Mucosa of gallbladder (tissue), 1 donor: Measurements from ENCODE around the gene KCNAB1. TPM values are rescaled to one million over a fixed set of nuclear protein-coding genes. Genes with fewer than 3 reads are reported as not detected.

Experiments
- DNase-seq: peaks from one replicate; pipeline ENCODE4 v3.0.0-alpha.2; 2020; ENCODE audit warnings: low spot score
- total RNA-seq: library from RNA; stranded (reverse); gene quantifications from one replicate; pipeline ENCODE4 v1.2.1, GENCODE V29; 2021
- donor health status: DM: no; HTN: no; CAD: no.

KCNAB1 gene
- total RNA-seq, 1 donor from 2014 or later, result 1.6 TPM

DNA sequence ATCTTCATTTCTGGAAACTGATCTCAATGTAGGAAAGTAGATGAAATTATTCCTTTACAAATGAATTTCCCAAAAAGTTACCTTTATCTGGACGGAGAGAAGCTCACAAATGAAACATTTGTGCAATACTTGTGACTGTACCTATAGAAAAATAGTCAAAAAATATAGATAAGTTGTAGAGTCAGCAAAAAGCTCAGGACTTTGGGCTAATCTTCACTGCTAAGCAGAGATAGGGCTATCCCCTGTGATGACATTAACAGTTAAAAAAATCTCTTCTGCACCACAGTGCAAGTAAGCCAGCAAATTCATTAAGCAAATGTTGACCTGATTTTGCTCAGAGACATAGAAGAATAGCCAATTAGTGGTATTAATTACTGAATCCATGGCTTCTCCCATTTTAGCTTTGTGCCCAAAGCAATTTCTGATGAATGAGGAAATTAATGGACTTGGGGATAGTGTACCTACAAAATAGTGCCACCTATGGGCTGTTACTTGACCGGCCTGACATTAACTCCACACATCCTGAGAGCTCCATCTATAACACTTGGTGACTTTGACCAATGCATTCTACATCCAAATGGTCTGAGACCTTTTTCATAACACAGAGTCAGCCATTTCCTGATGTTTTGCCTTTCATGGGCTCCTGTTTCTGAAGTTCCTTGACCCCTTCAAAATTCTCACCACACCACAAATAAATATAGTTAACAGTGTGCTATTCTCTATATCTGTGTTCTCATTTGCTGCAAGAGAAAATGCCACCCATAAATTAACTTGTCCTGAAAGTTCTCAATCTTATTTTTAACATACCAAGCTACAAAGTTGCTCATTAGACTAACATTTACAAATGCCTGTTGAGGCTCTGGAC lies 329.6 kb downstream of the KCNAB1 start:
- no peak for DNase-seq

DNA sequence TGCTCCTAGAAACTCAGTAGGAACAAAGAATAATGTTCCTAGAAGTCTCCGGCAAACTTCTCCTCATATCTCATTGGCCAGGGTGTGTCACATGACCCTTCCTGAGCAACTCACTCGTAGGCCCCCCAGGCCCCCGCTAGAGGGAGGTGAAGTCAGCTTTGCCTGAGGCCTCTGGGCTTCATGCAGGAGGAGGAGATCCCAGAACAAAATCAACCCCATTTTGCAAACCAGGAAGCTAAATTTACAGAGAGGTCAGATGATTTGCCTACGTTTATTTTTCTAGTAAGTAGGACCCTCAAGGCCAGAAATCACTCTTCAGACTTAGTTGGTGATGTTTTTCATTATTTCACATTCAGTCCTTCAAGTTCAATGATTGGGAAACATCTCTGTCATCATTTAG lies 335.5 kb downstream of the KCNAB1 start:
- DNase-seq, result no peak

DNA sequence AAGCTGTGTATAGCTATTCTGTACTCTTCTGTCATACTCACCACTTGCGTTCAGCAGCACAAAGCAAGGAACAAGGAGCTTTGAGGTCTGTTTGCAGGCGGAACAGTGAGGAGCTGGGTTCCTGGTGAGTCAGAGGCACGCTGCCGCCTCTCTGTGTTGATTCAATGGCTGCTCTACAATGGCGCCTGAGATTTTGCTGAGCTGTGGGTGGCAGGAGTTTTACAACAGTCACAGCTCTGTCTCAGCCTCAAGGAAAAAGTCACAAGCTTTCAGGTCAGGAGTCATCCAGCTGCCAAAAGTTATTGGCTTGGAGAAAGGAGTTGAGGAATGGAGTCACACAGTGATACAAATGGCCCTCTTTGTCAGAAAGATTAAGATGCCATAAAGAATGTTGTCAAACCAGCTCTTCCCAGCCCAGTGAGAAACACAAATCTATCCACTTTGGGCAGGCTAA lies 336.4 kb downstream of the KCNAB1 start:
- no peak for DNase-seq

DNA sequence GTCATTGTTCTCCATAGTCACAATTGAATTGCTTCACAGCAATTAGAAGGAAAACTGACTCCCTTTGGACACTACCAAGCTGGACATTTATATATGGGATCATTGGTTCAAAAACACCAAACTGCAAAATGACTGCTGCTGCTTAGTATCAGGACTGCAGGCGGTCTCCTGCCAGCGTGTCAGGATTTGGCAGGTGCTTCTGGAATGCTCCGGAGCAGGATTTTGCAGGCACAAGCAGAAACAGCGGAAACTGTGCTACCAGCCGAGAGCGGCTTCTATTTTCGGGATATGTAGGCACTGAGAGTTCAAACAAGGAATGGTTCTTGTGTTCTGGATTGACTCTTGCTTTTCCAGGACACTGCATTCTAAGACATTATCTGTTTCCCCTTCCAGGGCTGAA lies 339.1 kb downstream of the KCNAB1 start:
- DNase-seq, result peak; percentile 51

DNA sequence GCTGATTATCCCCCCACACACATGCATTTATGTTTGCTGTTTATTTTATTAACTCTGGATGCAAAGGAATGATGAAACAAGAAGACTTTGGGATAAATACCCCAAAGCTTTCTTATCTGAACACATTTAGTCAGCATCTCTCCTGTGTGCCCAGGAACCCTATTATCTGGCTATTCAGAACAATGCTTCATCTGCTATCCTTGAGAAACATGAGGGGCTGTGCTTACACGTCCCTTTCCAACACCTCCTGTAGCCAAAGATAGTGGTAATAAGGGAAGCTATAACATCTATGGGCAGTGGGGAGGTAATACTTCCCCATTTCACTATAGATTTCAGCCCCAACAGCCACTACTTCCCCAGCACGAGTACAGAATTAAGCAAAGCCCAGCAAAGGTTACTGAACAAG lies 339.8 kb downstream of the KCNAB1 start:
- no peak for DNase-seq

DNA sequence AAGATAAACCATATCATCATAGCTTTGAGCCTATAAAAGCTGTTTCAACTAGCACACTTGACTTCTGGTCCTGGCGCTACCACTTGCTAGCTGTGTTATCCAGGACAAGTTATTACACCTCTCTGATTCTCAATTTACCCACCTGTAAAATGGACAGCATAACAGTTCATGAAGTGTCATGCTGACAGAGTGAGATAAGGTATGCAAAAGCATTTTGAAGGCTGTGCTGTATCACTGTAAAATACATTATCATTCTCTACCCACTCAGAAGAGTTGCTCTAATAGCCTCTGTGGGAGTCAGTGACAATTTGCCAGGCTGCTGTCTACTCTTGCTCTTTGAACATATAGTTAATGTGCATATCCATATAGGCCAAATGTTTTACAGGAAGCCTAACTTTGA lies 341.5 kb downstream of the KCNAB1 start:
- no peak for DNase-seq

DNA sequence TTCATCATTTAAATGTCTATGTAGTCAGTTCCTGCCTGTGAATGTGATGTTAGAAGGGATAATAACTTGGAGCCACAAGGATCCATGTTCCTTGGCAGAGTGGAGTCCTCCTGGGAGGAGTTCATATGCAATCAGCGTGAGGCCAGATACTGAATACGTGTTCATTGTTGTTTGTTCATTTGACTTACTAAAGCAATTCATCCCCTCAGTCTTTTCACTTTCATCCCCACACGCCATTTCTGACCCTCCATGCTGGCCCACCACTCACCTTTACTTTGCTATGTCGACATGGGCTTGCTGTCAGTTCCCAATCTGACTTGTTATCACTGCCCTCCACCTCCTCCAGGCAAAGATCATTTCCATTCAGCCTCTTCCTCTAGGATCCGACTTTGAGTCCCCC lies 342.7 kb downstream of the KCNAB1 start:
- DNase-seq, result no peak

DNA sequence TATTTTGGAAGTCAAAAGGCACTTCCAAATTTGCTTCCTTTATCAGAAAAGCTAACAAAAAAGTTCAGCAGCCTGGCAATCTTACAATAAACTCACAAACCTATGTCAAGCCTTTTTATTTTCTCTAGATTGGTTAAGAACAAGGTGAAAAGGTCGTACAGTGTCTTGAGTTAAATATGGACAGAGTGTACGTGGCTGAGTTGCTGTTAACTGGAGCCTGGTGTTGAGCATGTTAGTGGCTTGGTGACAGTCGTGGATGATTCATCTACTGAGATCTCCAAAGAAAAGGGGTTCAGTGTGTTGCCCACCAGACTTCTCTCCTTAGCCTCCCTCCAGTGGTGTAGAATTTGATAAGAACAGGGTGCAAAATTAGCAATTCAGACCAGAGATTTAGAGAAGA lies 344.8 kb downstream of the KCNAB1 start:
- DNase-seq, result no peak

DNA sequence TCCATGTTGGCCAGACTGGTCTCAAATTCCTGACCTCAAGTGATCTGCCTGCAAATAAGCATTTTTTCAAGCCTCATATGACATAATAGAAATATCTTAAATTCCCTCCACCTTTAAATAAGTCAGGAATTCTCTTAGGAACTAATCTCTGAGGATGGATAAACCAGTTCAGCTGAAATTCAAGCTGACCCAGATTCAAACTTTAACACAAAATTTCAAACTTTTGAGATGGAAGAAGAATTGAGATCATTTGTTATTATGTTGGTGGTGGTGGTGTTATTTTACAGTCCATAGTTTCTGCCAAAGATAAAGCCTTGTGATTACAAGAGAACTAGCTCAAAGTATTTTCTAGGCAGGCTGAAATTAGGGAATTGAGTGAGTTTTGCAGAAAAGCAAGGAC lies 349.1 kb downstream of the KCNAB1 start:
- no peak for DNase-seq

DNA sequence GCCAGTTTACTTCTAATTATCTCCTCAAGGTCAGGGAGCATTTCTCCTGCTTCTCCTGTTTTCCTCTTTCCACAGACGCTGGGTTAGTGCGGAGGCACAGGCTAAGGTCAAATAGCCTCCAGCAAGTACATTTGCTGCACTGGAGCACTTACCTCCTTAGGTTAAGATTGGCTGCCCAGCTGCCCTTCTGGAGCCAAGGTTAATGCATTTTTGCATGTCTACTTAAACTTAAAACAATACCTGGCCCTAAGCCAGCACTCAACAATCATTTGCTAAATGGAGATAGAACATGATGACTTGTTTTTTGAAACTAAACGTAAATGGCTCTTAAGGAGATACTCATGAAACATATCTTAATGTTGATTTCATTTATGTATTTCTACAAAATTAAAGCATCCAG lies 351.1 kb downstream of the KCNAB1 start:
- no peak for DNase-seq

DNA sequence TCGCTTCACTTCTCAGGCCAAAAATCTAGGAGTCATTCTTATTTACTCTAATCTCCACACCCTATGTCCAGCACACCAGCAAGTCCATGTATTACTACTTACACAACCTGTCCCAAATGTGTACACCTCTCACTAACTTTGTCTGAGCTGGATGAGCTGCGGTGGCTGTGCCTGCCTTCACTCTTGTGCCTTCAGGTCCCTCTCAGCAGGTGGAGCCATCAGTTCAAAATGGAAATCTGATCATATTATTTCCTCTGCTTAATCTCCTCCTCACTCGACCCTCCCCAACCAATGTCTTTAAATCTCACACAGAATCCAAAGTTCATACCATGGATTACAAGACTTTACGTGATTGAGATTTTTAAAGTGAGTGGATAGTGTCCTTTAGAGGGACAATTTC lies 351.8 kb downstream of the KCNAB1 start:
- no peak for DNase-seq

DNA sequence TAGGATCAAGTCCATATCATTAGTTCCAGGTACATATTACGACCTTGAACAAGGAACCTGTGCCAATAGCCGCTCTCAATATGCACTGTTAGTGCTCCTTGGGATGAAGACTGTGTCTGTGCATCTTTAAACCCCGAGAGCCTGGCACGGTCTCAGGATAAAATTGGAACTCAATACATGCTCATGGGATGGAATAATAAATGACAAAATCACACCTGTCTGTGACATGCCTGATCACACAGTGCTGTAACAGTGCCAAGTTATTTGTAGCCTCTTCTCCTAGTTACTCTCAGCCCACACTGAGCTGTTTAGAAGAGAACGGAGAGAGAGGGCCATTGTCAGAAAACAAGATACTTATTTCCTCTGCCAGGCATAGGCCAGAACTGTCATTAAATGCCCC lies 352.3 kb downstream of the KCNAB1 start:
- no peak for DNase-seq

DNA sequence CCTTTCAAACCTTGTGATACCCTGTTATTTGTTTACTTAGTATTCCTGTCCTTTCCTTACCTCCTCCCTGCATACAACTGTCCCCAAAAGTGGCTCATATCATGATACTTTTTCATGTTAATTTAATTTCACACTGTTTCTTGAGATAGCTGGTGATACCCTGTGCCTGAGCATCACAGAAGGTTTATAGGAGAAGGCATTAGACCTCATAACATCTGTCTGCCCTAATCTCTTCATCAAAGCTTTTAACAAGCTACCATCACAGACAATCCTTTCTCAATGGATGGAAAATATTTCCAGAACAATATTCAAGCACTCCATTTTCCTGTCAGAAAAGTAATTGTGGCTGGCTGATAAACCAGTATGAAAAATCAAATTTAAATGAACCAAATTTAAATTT lies 353.0 kb downstream of the KCNAB1 start:
- DNase-seq, result no peak

DNA sequence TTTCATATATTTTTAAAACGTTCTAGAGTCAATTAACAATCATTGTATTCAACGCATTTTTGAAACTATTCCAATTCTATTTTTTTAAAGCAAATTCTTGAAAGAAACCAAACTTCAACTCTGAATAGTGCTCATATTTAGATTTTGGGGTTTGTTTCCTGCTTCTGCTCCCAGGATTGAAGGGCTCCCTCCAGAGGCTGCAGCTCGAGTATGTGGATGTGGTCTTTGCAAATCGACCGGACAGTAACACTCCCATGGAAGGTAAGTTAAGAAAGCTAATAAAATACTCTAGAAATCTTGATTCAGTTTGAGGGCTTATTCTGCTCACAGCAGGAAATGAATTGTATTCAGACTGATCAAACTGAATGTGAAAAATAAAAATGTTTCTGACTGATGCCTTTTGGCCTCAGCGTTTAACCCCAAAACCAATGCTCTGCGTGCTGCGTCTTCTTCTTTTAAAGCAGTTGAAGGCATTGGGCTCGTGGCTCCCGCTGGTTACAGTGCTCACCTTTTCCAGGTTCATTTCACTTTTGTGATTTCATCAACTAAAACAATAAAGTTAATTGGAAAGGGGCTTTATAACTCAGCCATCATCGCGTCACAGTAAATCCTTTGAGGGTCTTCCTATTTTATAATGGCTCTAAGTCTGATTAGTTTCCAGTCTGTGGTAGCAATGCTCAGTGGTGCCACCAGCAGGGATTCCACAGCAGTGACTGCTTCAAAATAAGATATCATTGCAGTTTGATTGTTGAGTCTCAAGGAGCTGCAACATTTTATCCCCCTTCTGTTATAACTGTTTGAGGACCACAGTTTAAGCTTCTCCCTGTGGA lies 354.4 kb downstream of the KCNAB1 start:
- no peak for DNase-seq

DNA sequence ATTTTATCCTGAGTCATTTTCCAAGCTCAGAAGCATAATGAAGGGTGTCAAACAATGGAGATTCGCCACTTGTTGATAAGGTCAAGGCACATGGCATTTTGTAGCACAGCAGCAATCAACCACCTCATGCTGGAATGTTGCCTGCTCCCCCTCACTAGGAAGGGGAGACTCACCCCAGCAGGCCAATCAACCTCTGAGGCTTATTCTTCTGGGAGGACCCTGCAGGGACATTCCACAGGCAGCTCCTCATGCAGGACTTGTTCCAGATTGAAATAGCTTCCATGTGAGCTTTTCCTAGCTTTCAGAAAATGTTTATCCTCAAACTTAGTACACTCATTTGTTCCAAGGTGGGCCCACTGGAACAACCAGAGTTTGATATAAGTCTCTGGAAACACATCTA lies 356.9 kb downstream of the KCNAB1 start:
- DNase-seq, result no peak

DNA sequence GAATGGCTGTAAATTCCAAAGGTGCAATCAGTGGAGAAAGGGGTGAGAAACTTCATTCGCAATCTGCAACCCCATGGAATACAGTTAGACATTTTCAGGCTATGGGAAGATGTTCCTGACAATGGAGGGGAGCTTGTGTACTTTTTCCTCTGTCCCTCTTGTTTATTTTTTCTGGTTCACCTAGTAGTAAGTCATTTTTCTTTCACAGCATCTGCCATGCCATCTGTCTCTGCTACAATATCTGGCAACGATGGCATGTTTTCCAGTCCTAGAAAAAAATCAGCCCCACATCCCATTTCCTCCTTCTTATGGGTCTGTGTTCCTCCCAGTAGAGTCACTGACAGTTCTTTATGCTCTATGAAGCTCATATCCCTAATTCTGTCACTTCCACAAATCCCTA lies 358.5 kb downstream of the KCNAB1 start:
- no peak for DNase-seq

DNA sequence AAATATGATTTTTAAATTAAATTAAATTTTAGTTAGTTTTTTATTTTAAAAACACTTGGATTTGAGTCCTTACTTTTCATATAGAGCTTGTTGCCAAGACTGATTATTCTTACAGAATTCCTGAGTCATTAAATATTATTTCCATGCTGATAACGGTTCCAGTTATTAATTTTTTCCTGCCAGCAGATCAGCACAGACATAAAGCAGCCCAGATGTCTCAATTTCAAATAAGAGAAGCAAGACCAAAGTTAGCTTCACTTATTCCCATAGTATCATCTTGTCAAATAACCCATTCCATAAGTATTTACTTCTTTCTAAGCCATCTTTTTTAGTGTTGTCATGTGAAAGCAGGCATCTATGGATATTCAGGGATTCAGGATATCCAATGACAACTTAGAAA lies 359.2 kb downstream of the KCNAB1 start:
- no peak for DNase-seq

DNA sequence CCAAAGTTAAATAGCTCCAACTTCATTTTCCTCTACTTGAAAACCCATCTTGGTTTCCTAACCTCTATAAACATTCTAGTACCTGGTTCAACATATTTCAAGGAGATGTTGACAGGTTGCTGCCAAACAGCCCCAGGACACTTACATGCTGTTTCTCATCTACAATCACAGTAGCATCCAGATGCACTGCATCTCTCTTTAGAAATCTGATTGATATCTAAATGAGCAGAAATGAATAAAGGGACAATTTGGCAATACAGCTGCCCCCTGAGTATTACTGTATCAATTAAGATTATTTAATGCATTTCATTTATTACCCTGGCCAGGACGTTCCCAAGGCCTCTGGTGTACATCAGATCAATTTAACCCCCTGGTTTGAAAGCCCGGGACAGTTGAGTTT lies 360.6 kb downstream of the KCNAB1 start:
- no peak for DNase-seq

DNA sequence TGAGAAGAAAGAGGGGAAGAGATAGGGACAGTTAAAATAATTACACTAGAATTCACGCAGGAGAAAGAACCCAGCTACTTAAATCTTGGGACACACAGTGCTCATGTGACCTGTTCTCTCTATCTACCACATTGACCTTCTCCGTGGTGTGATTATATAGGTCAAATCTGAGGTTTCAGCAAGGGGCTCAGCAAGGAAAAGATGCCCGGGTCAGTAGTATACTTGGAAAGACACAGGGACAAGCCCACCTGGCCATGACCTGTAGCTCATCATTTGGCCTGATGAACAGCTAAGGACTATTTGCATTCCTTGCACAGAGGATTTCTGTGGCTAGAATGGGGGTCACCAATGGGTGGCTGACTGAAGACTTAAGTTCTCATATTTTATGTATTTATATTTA lies 362.6 kb downstream of the KCNAB1 start:
- no peak for DNase-seq

DNA sequence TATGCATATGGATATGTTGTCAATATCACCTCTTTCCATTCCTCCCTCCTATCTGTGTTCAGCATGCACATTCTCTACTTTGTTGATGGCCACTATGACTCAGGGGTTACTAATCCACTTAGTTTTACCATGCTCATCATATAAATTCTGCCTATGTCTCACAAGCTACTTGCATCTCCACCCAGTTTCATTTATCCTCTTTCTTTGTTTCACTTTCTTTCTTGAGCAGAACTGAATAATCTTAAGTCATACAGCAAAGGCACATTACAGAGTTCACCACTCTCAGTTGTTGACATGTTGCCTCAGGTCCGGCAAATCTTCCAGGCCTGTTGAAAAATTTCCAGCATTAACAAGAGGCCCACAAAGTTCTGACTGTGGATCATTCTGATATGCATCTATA lies 363.0 kb downstream of the KCNAB1 start:
- no peak for DNase-seq

DNA sequence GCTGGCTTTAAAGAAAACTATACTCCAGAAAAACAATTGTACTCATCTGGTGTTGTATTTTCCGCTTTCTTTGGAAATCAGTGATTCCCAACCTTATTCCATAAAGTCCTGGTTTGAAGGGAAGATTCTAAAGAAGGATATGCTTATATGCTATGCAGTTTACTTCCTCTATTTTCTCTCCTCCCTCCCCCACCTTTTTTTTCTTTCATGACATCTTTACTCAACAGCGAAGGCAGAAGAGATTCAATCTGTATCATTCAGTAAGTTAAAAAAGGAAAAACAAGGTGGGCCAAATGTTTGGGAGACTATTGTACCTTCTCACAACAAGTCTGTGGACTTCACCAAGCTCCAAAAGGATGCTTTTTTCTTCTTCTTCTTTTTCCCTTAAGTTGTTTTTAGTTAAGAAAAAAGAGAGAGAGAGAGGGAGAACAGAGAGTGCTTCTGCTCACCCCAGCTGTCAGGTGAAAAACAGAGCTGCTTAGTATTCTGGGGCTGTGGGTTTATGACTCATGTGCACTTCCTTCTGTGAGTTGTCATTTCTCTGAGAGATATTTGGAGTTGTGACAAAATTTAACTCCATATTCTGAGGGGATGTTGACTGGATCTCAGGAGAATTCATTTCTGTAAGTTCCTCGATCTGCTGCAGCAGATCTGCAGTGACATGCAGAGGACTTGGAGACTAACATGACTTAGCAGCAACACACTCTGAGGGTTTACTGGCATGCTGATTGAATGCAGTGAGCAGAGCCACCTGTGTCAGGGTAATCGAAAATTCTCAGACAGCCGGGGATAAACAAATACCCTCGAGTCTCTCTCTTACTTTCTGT lies 363.8 kb downstream of the KCNAB1 start:
- DNase-seq, result peak; percentile 23

DNA sequence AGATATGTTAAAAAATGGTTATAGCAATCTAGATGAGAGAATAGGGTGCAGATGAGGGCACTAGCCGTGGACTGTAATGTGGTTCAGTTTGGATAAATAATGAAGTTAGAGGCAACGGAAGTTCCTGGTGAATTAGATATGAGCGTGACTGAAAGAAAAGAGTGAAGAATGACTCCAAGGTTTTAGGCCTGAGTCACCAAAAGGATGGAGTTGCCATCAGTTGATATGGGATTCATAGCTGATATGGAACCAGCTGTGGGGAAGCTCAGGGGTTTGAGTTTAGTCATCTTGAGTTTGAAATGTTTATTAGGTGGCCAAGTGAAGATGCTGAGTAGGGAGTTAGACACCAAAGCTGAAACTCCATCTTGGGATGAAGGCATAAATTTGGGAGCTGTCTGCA lies 368.4 kb downstream of the KCNAB1 start:
- no peak for DNase-seq
